Neural cell (in vitro differentiated cells): ENCODE measurements around the gene ARAP2. TPM values are rescaled to one million over a fixed set of nuclear protein-coding genes. Genes with fewer than 3 reads are reported as not detected.

Experiments
- H2AFZ ChIP-seq: fragments of 200-600, 300-800 bp; sonication (generic), shearing (Covaris generic); 2 replicates; pipeline ENCODE4 v1.6.0; 2014; ENCODE audit warnings: low read depth, mild to moderate bottlenecking, antibody characterized with exemption, low read length, moderate library complexity
- H3F3A ChIP-seq: fragments of 200-600 bp; shearing (Covaris generic); 2 replicates; pipeline ENCODE4 v1.6.1; 2016; ENCODE audit warnings: mild to moderate bottlenecking, moderate library complexity, mixed read lengths, antibody characterized with exemption, low read length; ENCODE audit not compliant: insufficient read depth, poor library complexity, severe bottlenecking
- H3K27ac ChIP-seq: fragments of 200-600, 300-800 bp; sonication (generic), shearing (Covaris generic); 2 replicates; pipeline ENCODE4 v1.5.1; 2014; ENCODE audit warnings: mild to moderate bottlenecking, low read length, moderate library complexity
- H3K27me3 ChIP-seq: fragments of 300-800, 200-600 bp; sonication (generic), shearing (Covaris generic); 2 replicates; pipeline ENCODE4 v1.6.0; 2014; ENCODE audit warnings: mild to moderate bottlenecking, low read depth, low read length, moderate library complexity; ENCODE audit not compliant: insufficient read depth
- H3K36me3 ChIP-seq: fragments of 300-800, 200-600 bp; sonication (generic), shearing (Covaris generic); 2 replicates; pipeline ENCODE4 v1.5.1; 2014; ENCODE audit warnings: mild to moderate bottlenecking, antibody characterized with exemption, low read length, moderate library complexity; ENCODE audit not compliant: insufficient read depth
- H3K4me2 ChIP-seq: fragments of 300-800, 200-600 bp; sonication (generic), shearing (Covaris generic); 2 replicates; pipeline ENCODE4 v1.6.0; 2014; ENCODE audit warnings: mild to moderate bottlenecking, low read length
- H3K4me3 ChIP-seq: fragments of 300-800, 200-600 bp; sonication (generic), shearing (Covaris generic); 2 replicates; pipeline ENCODE4 v1.5.1; 2014; ENCODE audit warnings: mild to moderate bottlenecking, low read length, moderate library complexity
- H3K79me2 ChIP-seq: fragments of 200-600 bp; shearing (Covaris generic); replicated peaks from 2 replicates; pipeline ENCODE4 v1.6.0; 2014; ENCODE audit warnings: mild to moderate bottlenecking, low read length, moderate library complexity; ENCODE audit not compliant: insufficient read depth
- H3K9ac ChIP-seq: fragments of 300-800, 200-600 bp; sonication (generic), shearing (Covaris generic); 2 replicates; pipeline ENCODE4 v1.6.1; 2016; ENCODE audit warnings: mild to moderate bottlenecking, low read length, mixed read lengths
- H3K9me2 ChIP-seq: fragments of 200-600 bp; shearing (Covaris generic); 2 replicates; pipeline ENCODE4 v1.6.1; 2016; ENCODE audit warnings: mild to moderate bottlenecking, low read length, mixed read lengths; ENCODE audit not compliant: insufficient read depth
- H3K9me3 ChIP-seq: fragments of 200-600, 300-800 bp; sonication (generic), shearing (Covaris generic); 2 replicates; pipeline ENCODE4 v1.6.1; 2016; ENCODE audit warnings: mild to moderate bottlenecking, mixed run types, low read length, moderate library complexity, mixed read lengths
- H4K20me1 ChIP-seq: fragments of 200-600 bp; shearing (Covaris generic); 2 replicates; pipeline ENCODE4 v1.6.1; 2016; ENCODE audit warnings: mild to moderate bottlenecking, mixed run types; ENCODE audit not compliant: insufficient read depth
- EP300 ChIP-seq: fragments of 450-650 bp; conservative IDR thresholded peaks from 2 replicates; pipeline ENCODE4 v1.6.1; 2014; ENCODE audit warnings: antibody characterized with exemption, mild to moderate bottlenecking, moderate library complexity; ENCODE audit not compliant: poor library complexity, severe bottlenecking
- EZH2 ChIP-seq: fragments of 200-600, 300-800 bp; shearing (Covaris generic), sonication (generic); IDR thresholded peaks from 2 replicates; pipeline ENCODE4 v1.6.1; 2014; ENCODE audit warnings: antibody characterized with exemption, low read length, borderline replicate concordance, mild to moderate bottlenecking; ENCODE audit not compliant: insufficient read depth, poor library complexity, severe bottlenecking
- MXI1 ChIP-seq: fragments of 450-650 bp; conservative IDR thresholded peaks from 2 replicates; pipeline ENCODE4 v1.6.1; 2014; ENCODE audit warnings: antibody characterized with exemption, mild to moderate bottlenecking; ENCODE audit not compliant: poor library complexity, severe bottlenecking
- POLR2AphosphoS5 ChIP-seq: IDR thresholded peaks from 2 replicates; pipeline ENCODE4 v1.6.1; 2012
- RAD21 ChIP-seq: fragments of 450-650 bp; conservative IDR thresholded peaks from 2 replicates; pipeline ENCODE4 v1.6.1; 2014; ENCODE audit warnings: antibody characterized with exemption, mild to moderate bottlenecking, moderate library complexity
- SMC3 ChIP-seq: fragments of 450-650 bp; conservative IDR thresholded peaks from 2 replicates; pipeline ENCODE4 v1.6.1; 2014; ENCODE audit warnings: antibody characterized with exemption, mild to moderate bottlenecking, moderate library complexity; ENCODE audit not compliant: poor library complexity
- TAF1 ChIP-seq: IDR thresholded peaks from 2 replicates; pipeline ENCODE4 v1.6.1; 2012; ENCODE audit warnings: low read depth
- polyA plus RNA-seq: library from polyadenylated mRNA; depleted of rRNA; stranded (reverse); fragments of >200 nt; gene quantifications from 2 replicates; pipeline ENCODE4 v1.2.3, GENCODE V29; 2014
- TF ChIP-seq, protein P1 (sequence below): IDR thresholded peaks from 2 replicates; pipeline ENCODE4 v1.6.1; 2012; ENCODE audit warnings: borderline replicate concordance
- TF ChIP-seq, protein P2 (sequence below): fragments of 450-650 bp; IDR thresholded peaks from 2 replicates; pipeline ENCODE4 v1.5.1; 2014; ENCODE audit warnings: antibody characterized with exemption, mild to moderate bottlenecking, moderate library complexity; ENCODE audit not compliant: poor library complexity, severe bottlenecking

Gene ARAP2
- polyA plus RNA-seq, 1 donor from 2014 or later: 2.1 TPM

GRCh38 chr4:36138220-36138619 lies 106.1 kb downstream of the ARAP2 start:
- Histone ChIP-seq H3K9ac (no peak overlapping the region), H3K27ac (no peak overlapping the region), H3K27me3 (no peaks in the 10 kb centered on the region), H3K79me2 (no peaks in the 10 kb centered on the region), H3K9me3 (no peaks in the 10 kb centered on the region), H3K4me3 (no peak overlapping the region), H3K36me3 (no peaks in the 10 kb centered on the region), H2AFZ (no peak overlapping the region), H4K20me1 (no peaks in the 10 kb centered on the region), H3K9me2 (no peaks in the 10 kb centered on the region), H3F3A (no peaks in the 10 kb centered on the region), H3K4me2 (no peak overlapping the region)
- TF ChIP-seq EZH2 (no peak), EP300 (no peak), RAD21 (no peak), POLR2AphosphoS5 (no peak), SMC3 (no peak), MXI1 (no peak), TAF1 (no peak)
- TF ChIP-seq, protein P1, sequence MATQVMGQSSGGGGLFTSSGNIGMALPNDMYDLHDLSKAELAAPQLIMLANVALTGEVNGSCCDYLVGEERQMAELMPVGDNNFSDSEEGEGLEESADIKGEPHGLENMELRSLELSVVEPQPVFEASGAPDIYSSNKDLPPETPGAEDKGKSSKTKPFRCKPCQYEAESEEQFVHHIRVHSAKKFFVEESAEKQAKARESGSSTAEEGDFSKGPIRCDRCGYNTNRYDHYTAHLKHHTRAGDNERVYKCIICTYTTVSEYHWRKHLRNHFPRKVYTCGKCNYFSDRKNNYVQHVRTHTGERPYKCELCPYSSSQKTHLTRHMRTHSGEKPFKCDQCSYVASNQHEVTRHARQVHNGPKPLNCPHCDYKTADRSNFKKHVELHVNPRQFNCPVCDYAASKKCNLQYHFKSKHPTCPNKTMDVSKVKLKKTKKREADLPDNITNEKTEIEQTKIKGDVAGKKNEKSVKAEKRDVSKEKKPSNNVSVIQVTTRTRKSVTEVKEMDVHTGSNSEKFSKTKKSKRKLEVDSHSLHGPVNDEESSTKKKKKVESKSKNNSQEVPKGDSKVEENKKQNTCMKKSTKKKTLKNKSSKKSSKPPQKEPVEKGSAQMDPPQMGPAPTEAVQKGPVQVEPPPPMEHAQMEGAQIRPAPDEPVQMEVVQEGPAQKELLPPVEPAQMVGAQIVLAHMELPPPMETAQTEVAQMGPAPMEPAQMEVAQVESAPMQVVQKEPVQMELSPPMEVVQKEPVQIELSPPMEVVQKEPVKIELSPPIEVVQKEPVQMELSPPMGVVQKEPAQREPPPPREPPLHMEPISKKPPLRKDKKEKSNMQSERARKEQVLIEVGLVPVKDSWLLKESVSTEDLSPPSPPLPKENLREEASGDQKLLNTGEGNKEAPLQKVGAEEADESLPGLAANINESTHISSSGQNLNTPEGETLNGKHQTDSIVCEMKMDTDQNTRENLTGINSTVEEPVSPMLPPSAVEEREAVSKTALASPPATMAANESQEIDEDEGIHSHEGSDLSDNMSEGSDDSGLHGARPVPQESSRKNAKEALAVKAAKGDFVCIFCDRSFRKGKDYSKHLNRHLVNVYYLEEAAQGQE: no peak
- TF ChIP-seq, protein P2, sequence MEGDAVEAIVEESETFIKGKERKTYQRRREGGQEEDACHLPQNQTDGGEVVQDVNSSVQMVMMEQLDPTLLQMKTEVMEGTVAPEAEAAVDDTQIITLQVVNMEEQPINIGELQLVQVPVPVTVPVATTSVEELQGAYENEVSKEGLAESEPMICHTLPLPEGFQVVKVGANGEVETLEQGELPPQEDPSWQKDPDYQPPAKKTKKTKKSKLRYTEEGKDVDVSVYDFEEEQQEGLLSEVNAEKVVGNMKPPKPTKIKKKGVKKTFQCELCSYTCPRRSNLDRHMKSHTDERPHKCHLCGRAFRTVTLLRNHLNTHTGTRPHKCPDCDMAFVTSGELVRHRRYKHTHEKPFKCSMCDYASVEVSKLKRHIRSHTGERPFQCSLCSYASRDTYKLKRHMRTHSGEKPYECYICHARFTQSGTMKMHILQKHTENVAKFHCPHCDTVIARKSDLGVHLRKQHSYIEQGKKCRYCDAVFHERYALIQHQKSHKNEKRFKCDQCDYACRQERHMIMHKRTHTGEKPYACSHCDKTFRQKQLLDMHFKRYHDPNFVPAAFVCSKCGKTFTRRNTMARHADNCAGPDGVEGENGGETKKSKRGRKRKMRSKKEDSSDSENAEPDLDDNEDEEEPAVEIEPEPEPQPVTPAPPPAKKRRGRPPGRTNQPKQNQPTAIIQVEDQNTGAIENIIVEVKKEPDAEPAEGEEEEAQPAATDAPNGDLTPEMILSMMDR: no peak

- H3K9me3 ChIP-seq: no peaks in the 10 kb centered on the region
- H3K4me3 ChIP-seq: no peak overlapping the region
- no peaks in the 10 kb centered on the region for H3K9me2 ChIP-seq
- H3K4me2 ChIP-seq: no peak overlapping the region
- H3K27me3 ChIP-seq: no peaks in the 10 kb centered on the region
- H4K20me1 ChIP-seq: no peaks in the 10 kb centered on the region
- no peaks in the 10 kb centered on the region for H3F3A ChIP-seq
- no peaks in the 10 kb centered on the region for H3K36me3 ChIP-seq
- no peaks in the 10 kb centered on the region for H3K79me2 ChIP-seq
- no peak overlapping the region for H3K9ac ChIP-seq
- TF ChIP-seq POLR2AphosphoS5: no peak
- TF ChIP-seq TAF1: no peak
- TF ChIP-seq, protein P1: no peak
- TF ChIP-seq, protein P2: no peak
- no peak for TF ChIP-seq SMC3
- TF ChIP-seq EZH2: no peak
- TF ChIP-seq MXI1: no peak
- TF ChIP-seq RAD21: no peak
- TF ChIP-seq EP300: no peak
- no peak overlapping the region for H3K27ac ChIP-seq
- no peak overlapping the region for H2AFZ ChIP-seq
Measured at GRCh38 chr4:36137336-36137735, 107.0 kb downstream of the ARAP2 start.
